HepG2 (cell line): ENCODE results near the gene MTX3. TPM values are rescaled to one million over a fixed set of nuclear protein-coding genes. Genes with fewer than 3 reads are reported as not detected.

ENCODE experiments used
- ATAC-seq: fragments of 200-7000 bp; cut with Tn5 transposase; 3 replicates; pipeline ENCODE4 v1.9.1; 2020; ENCODE audit warnings: mild to moderate bottlenecking, moderate library complexity
- BruUV-seq: library from RNA; stranded (reverse); fragments of 400-500 nt; replicated peaks from 2 replicates; lab custom pipeline; 2021; lab: Mats Ljungman, UMichigan
- CTCF ChIA-PET: fragments of 300-600 bp; formaldehyde crosslinking; extraction: SDS; loops from one replicate; lab custom pipeline; 2021; ENCODE audit warnings: low total read pairs, inconsistent platforms, low intra/inter-chr PET ratio; lab: Yijun Ruan, JAX
- POLR2A ChIA-PET: fragments of 350-600 bp; sonication (Branson Sonifier 250); formaldehyde crosslinking; loops from one replicate; lab custom pipeline; 2020; ENCODE audit warnings: antibody characterized with exemption, inconsistent platforms; lab: Yijun Ruan, JAX
- DNase-seq: peaks from one replicate; pipeline ENCODE4 v3.0.0-alpha.2; 2015; ENCODE audit warnings: low spot score
- FAIRE-seq: peaks from 3 replicates; lab custom pipeline; 2011; peaks lifted over from hg19 to GRCh38; lab: Jason Lieb, UNC
- H2AFZ ChIP-seq: one replicate; pipeline ENCODE4 v1.6.1; 2011; ENCODE audit warnings: low read length, inconsistent platforms
- H3K27ac ChIP-seq: fragments of 300-600 bp; 3 replicates; pipeline ENCODE4 v1.8.0; 2011; ENCODE audit warnings: mixed run types, mild to moderate bottlenecking, mixed read lengths, low read length, inconsistent platforms; ENCODE audit not compliant: insufficient read depth; ENCODE audit errors: extremely low read length
- H3K27me3 ChIP-seq, 2 experiments: fragments of 200-600 bp in 1 of 2; 2 replicates in 1 of 2; 3 replicates in 1 of 2; pipeline versions ENCODE4 v1.6.0 to v1.8.0; 2011; ENCODE audit warnings: low read length in 2 of 2, mild to moderate bottlenecking in 2 of 2, moderate library complexity in 2 of 2, inconsistent platforms in 1 of 2; ENCODE audit not compliant: insufficient read depth in 2 of 2, control insufficient read depth in 1 of 2
- H3K36me3 ChIP-seq, 2 experiments: fragments of 200-600 bp in 1 of 2; replicated peaks in 1 of 2; 2 replicates in 1 of 2; 3 replicates in 1 of 2; pipeline versions ENCODE4 v1.5.1 to v1.8.0; 2011; ENCODE audit warnings: low read length in 2 of 2, inconsistent platforms in 1 of 2; ENCODE audit not compliant: insufficient read depth in 2 of 2, control insufficient read depth in 1 of 2
- H3K4me1 ChIP-seq: 2 replicates; pipeline ENCODE4 v1.5.1; 2012; ENCODE audit warnings: low read length, inconsistent platforms; ENCODE audit not compliant: insufficient read depth
- H3K4me2 ChIP-seq: 2 replicates; pipeline ENCODE4 v1.6.0; 2011; ENCODE audit warnings: low read depth, low read length, inconsistent platforms
- H3K4me3 ChIP-seq, 3 experiments: fragments of 200-600 bp in 1 of 3; sonication (generic), shearing (Covaris generic) in 1 of 3; replicated peaks in 1 of 3; 2 replicates each; pipeline ENCODE4 v1.5.1; 2011 to 2016; ENCODE audit warnings: low read length in 3 of 3, inconsistent platforms in 2 of 3, low read depth in 2 of 3, mild to moderate bottlenecking in 2 of 3, control low read depth in 1 of 3, mixed read lengths in 1 of 3; ENCODE audit not compliant: insufficient read depth in 1 of 3
- H3K79me2 ChIP-seq: one replicate; pipeline ENCODE4 v1.6.1; 2011; ENCODE audit warnings: low read length, inconsistent platforms; ENCODE audit not compliant: insufficient read depth
- H3K9ac ChIP-seq: 2 replicates; pipeline ENCODE4 v1.6.0; 2011; ENCODE audit warnings: mild to moderate bottlenecking, low read depth, low read length, inconsistent platforms; ENCODE audit not compliant: insufficient read depth
- H3K9me3 ChIP-seq: 2 replicates; pipeline ENCODE4 v1.5.1; 2012; ENCODE audit warnings: mild to moderate bottlenecking, low read length
- H4K20me1 ChIP-seq: 2 replicates; pipeline ENCODE4 v1.6.0; 2011; ENCODE audit warnings: inconsistent platforms, mild to moderate bottlenecking, low read length, moderate library complexity; ENCODE audit not compliant: insufficient read depth
- HOXA7 ChIP-seq: sonication (generic); formaldehyde crosslinking; IDR thresholded peaks from 2 replicates; pipeline ENCODE4 v1.8.1; 2022; ENCODE audit warnings: mild to moderate bottlenecking, missing genetic modification reagents, moderate library complexity
- RBAK ChIP-seq: sonication (generic); formaldehyde crosslinking; IDR thresholded peaks from 2 replicates; pipeline ENCODE4 v1.5.1; 2020; ENCODE audit warnings: mild to moderate bottlenecking, missing genetic modification reagents
- ZBTB21 ChIP-seq: sonication (generic); formaldehyde crosslinking; IDR thresholded peaks from 2 replicates; pipeline ENCODE4 v1.4.0; 2020; ENCODE audit warnings: missing genetic modification reagents
- ZFP62 ChIP-seq: sonication (generic); formaldehyde crosslinking; IDR thresholded peaks from 2 replicates; pipeline ENCODE4 v1.4.0; 2020; ENCODE audit warnings: missing genetic modification reagents
- ZNF383 ChIP-seq: sonication (generic); formaldehyde crosslinking; IDR thresholded peaks from 2 replicates; pipeline ENCODE4 v1.4.0; 2020; ENCODE audit warnings: missing genetic modification reagents, mild to moderate bottlenecking, borderline replicate concordance
- ZNF619 ChIP-seq: sonication (generic); formaldehyde crosslinking; IDR thresholded peaks from 2 replicates; pipeline ENCODE4 v1.4.0; 2020; ENCODE audit warnings: mild to moderate bottlenecking, missing genetic modification reagents
- ZNF737 ChIP-seq: sonication (generic); formaldehyde crosslinking; IDR thresholded peaks from 2 replicates; pipeline ENCODE4 v1.5.0; 2020; ENCODE audit warnings: missing genetic modification reagents, mild to moderate bottlenecking, borderline replicate concordance
- WGBS: methylation state at CpG from one replicate; pipeline ENCODE4 v1.1.6; 2017; ENCODE audit warnings: low lambda C conversion rate; 5-methylcytosine and 5-hydroxymethylcytosine counted together
- in situ Hi-C: cut with HindIII; loops from 2 replicates; pipeline ENCODE4 v1.10.0; 2017; ENCODE audit warnings: low pct_unique_long_range_greater_than_20kb; ENCODE audit not compliant: extremely low pct_ligation_motif_present
- intact Hi-C: fragments of 100-400 bp; cut with micrococcal nuclease; formaldehyde crosslinking; loops from one replicate; pipeline ENCODE4 v1.10.0; 2022; ENCODE audit not compliant: unreplicated experiment
- polyA plus RNA-seq, 8 experiments: library from polyadenylated mRNA; depleted of rRNA in 3 of 8; stranded (reverse) in 7 of 8; unstranded in 1 of 8; fragments of >200 nt; fragmentation: Illumina TruSeq in 4 of 8; extraction: Trizol in 4 of 8; gene quantifications; 2 replicates each; pipeline versions ENCODE4 v1.2.1 to v1.2.3, GENCODE V29; 2011 to 2016; ENCODE audit warnings: low read depth in 4 of 8, missing spikeins in 1 of 8, mixed read lengths in 1 of 8; ENCODE audit not compliant: insufficient read depth in 1 of 8
- total RNA-seq, 5 experiments: library from RNA; depleted of rRNA; stranded (reverse); fragments of >200 nt; fragmentation: Illumina TruSeq; extraction: Trizol; gene quantifications; 2 replicates each; pipeline ENCODE4 v1.2.3, GENCODE V29; 2016; ENCODE audit warnings: low read depth in 1 of 5
- TF ChIP-seq, protein P1 (sequence below): IDR thresholded peaks from 2 replicates; pipeline ENCODE4 v1.4.0; 2020; ENCODE audit warnings: mild to moderate bottlenecking, missing genetic modification reagents
- TF ChIP-seq, protein P2 (sequence below): sonication (generic); formaldehyde crosslinking; IDR thresholded peaks from 2 replicates; pipeline ENCODE4 v1.4.0; 2020; ENCODE audit warnings: missing genetic modification reagents
- TF ChIP-seq, protein P3 (sequence below): IDR thresholded peaks from 2 replicates; pipeline ENCODE4 v1.6.1; 2016; ENCODE audit warnings: missing compliant biosample characterization, missing genetic modification reagents, borderline replicate concordance
- TF ChIP-seq, protein P4 (sequence below): sonication (generic); formaldehyde crosslinking; IDR thresholded peaks from 2 replicates; pipeline ENCODE4 v1.4.0; 2020; ENCODE audit warnings: mild to moderate bottlenecking, missing genetic modification reagents

The MTX3 gene
- total and polyA plus RNA-seq, 2 of the 13 experiments (the other 11 are each of a cell fraction or from before 2014, with no cell fraction given): 9.9 to 16.7 TPM

DNA sequence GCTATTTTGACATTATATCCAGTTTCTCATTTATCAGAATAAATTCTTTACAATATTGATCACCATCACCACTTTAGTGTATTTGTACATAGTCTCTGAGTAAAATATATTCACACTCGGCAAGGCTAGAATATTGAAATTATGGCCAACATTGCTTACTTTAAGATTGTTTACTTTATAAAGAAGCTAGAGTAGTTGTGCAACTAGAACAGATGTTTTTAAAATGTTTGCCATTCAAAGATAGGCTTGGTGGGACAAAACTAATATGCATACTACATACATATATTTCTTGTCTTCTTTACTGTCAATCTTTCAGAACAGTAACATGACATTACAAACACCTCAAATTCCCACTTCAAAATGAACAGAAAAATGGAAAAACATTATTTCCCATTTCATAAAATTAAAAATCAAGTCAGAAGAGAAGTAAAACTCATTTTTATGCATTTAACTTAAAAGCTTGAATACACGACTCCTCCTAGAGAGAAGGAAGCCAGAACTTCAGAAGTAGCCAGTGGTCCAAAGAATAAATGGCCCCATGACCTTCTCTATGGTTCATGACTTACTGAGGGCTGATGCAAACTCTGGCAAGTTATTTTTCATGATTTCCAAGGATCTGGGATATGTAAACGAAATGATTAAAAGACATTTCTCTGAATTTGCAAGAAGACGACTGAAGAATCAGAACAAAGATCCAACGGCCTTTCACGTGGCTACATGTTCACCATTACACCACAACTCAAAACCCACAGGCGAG lies 14.1 kb downstream of the MTX3 start:
- BruUV-seq: no TSS peak
- in situ Hi-C loops (no loop called here), intact Hi-C loops (no loop called here)
- H3K9me3 ChIP-seq: no peaks in the 10 kb centered on the region
- no peak overlapping the region for H3K9ac ChIP-seq
- CTCF ChIA-PET: no interaction called here
- H3K27ac ChIP-seq: no peak overlapping the region
- POLR2A ChIA-PET: no interaction called here
- ATAC-seq (no peak), DNase-seq (no peak), FAIRE-seq (no peak)
- H2AFZ ChIP-seq: no peak overlapping the region
- H3K27me3 ChIP-seq: no peaks in the 10 kb centered on the region; a peak in 1 of 5 replicates
- H3K4me1 ChIP-seq: no peaks in the 10 kb centered on the region
- no peaks in the 10 kb centered on the region for H4K20me1 ChIP-seq
- H3K79me2 ChIP-seq: no peaks in the 10 kb centered on the region
- H3K4me2 ChIP-seq: no peak overlapping the region
- WGBS: over 99% methylated on average over 7 of the region's 7 CpGs
- no peak for TF ChIP-seq RBAK (CRISPR knock-in tag)
- no peak for TF ChIP-seq ZNF619 (CRISPR knock-in tag)
- no peak for TF ChIP-seq ZBTB21 (CRISPR knock-in tag)
- TF ChIP-seq ZNF383 (CRISPR knock-in tag): no peak
- TF ChIP-seq, protein P1, sequence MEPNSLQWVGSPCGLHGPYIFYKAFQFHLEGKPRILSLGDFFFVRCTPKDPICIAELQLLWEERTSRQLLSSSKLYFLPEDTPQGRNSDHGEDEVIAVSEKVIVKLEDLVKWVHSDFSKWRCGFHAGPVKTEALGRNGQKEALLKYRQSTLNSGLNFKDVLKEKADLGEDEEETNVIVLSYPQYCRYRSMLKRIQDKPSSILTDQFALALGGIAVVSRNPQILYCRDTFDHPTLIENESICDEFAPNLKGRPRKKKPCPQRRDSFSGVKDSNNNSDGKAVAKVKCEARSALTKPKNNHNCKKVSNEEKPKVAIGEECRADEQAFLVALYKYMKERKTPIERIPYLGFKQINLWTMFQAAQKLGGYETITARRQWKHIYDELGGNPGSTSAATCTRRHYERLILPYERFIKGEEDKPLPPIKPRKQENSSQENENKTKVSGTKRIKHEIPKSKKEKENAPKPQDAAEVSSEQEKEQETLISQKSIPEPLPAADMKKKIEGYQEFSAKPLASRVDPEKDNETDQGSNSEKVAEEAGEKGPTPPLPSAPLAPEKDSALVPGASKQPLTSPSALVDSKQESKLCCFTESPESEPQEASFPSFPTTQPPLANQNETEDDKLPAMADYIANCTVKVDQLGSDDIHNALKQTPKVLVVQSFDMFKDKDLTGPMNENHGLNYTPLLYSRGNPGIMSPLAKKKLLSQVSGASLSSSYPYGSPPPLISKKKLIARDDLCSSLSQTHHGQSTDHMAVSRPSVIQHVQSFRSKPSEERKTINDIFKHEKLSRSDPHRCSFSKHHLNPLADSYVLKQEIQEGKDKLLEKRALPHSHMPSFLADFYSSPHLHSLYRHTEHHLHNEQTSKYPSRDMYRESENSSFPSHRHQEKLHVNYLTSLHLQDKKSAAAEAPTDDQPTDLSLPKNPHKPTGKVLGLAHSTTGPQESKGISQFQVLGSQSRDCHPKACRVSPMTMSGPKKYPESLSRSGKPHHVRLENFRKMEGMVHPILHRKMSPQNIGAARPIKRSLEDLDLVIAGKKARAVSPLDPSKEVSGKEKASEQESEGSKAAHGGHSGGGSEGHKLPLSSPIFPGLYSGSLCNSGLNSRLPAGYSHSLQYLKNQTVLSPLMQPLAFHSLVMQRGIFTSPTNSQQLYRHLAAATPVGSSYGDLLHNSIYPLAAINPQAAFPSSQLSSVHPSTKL (CRISPR knock-in tag): no peak
- no peak for TF ChIP-seq ZFP62 (CRISPR knock-in tag)
- TF ChIP-seq, protein P2, sequence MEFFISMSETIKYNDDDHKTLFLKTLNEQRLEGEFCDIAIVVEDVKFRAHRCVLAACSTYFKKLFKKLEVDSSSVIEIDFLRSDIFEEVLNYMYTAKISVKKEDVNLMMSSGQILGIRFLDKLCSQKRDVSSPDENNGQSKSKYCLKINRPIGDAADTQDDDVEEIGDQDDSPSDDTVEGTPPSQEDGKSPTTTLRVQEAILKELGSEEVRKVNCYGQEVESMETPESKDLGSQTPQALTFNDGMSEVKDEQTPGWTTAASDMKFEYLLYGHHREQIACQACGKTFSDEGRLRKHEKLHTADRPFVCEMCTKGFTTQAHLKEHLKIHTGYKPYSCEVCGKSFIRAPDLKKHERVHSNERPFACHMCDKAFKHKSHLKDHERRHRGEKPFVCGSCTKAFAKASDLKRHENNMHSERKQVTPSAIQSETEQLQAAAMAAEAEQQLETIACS (CRISPR knock-in tag): no peak
- TF ChIP-seq, protein P3, sequence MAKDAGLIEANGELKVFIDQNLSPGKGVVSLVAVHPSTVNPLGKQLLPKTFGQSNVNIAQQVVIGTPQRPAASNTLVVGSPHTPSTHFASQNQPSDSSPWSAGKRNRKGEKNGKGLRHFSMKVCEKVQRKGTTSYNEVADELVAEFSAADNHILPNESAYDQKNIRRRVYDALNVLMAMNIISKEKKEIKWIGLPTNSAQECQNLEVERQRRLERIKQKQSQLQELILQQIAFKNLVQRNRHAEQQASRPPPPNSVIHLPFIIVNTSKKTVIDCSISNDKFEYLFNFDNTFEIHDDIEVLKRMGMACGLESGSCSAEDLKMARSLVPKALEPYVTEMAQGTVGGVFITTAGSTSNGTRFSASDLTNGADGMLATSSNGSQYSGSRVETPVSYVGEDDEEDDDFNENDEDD (CRISPR knock-in tag): no peak
- TF ChIP-seq HOXA7 (CRISPR knock-in tag): no peak
- TF ChIP-seq ZNF737 (CRISPR knock-in tag): no peak
- TF ChIP-seq, protein P4, sequence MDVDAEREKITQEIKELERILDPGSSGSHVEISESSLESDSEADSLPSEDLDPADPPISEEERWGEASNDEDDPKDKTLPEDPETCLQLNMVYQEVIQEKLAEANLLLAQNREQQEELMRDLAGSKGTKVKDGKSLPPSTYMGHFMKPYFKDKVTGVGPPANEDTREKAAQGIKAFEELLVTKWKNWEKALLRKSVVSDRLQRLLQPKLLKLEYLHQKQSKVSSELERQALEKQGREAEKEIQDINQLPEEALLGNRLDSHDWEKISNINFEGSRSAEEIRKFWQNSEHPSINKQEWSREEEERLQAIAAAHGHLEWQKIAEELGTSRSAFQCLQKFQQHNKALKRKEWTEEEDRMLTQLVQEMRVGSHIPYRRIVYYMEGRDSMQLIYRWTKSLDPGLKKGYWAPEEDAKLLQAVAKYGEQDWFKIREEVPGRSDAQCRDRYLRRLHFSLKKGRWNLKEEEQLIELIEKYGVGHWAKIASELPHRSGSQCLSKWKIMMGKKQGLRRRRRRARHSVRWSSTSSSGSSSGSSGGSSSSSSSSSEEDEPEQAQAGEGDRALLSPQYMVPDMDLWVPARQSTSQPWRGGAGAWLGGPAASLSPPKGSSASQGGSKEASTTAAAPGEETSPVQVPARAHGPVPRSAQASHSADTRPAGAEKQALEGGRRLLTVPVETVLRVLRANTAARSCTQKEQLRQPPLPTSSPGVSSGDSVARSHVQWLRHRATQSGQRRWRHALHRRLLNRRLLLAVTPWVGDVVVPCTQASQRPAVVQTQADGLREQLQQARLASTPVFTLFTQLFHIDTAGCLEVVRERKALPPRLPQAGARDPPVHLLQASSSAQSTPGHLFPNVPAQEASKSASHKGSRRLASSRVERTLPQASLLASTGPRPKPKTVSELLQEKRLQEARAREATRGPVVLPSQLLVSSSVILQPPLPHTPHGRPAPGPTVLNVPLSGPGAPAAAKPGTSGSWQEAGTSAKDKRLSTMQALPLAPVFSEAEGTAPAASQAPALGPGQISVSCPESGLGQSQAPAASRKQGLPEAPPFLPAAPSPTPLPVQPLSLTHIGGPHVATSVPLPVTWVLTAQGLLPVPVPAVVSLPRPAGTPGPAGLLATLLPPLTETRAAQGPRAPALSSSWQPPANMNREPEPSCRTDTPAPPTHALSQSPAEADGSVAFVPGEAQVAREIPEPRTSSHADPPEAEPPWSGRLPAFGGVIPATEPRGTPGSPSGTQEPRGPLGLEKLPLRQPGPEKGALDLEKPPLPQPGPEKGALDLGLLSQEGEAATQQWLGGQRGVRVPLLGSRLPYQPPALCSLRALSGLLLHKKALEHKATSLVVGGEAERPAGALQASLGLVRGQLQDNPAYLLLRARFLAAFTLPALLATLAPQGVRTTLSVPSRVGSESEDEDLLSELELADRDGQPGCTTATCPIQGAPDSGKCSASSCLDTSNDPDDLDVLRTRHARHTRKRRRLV (CRISPR knock-in tag): no peak
- no peak overlapping the region for H3K4me3 ChIP-seq
- peaks cover 2 to 11% of the 10 kb centered on the region in 2 experiments; a peak in 4 of 5 replicates for H3K36me3 ChIP-seq
